ENCODE data around the gene ATL2. TPM values are rescaled to one million over a fixed set of nuclear protein-coding genes. Genes with fewer than 3 reads are reported as not detected.

ATL2 gene
- total and polyA plus RNA-seq, 2 of the 8 experiments (the other 6 are each of a cell fraction or from before 2014, with no cell fraction given), result 38.8 to 84.6 TPM

DNA sequence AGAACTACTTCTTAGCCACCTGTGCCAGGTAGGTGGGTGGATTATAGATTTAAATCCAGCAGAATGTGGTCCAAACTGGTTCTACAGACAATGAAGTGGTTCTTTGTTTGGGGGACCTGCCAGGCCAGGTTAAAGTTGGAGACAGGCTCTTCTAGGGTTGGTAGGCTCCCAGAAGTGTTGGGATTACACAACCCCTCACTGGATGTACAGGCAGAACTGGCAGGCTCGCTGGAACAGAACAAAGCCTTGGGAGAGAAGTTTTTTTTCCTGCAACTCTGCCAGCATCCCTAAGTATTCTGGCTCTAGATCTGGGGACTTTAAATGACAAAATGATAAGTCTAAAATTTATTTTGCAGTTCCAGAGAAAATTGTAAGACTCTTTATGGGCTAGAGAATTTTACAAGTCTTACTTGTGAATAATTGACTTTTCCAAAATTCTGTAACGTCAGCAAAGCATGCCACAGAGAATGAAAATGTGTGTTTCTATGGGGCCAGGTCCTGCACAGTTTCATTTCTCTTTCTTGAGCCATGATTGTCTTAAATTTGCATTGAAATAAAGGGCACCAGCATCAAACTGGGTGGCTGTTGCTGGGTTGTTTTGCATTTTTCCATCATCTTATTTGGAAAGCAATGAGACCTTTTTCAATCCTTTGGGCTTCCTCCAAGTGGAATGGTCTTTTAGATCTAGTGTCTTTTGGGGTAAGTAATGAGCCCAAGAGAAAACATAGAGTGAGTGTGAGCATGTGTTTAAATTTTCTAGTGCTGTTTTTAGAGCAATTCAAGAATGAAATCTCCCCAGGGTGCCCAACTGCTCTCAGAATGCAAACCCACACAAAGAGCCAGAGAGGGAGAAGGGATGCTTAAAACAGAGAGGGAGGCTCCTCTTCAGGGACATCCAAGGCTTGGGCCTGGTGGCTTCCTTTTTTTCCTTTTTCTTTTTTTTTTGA, 32.4 kb upstream of the ATL2 start:
- Histone ChIP-seq H3K36me3 (ENCODE audit: control insufficient read depth in 2 of 4, insufficient read depth in 4 of 4, low read length in 3 of 4) (no peaks in the 10 kb centered on the region), H2BK5ac (ENCODE audit: low read depth, low read length) (no peak overlapping the region), H3K4me2 (ENCODE audit: insufficient read depth in 1 of 2, low read depth in 2 of 2, low read length in 2 of 2) (no peak overlapping the region; a peak in 1 of 4 replicates), H2BK20ac (ENCODE audit: low read length) (no peak overlapping the region; the same call in 1 of the 2 replicates), H3K56ac (replicated peaks; ENCODE audit: insufficient read length, low read depth, low read length) (no peak overlapping the region), H3K9me3 (ENCODE audit: insufficient read depth in 2 of 2, low read depth in 1 of 2, low read length in 1 of 2) (peaks cover 17 to 22% of the 10 kb centered on the region in 2 experiments), H3K23me2 (ENCODE audit: low read depth, low read length) (no peaks in the 10 kb centered on the region), H4K8ac (ENCODE audit: extremely low read depth, insufficient read depth, low read length) (peak overlapping the region; percentile 36), H3K79me2 (ENCODE audit: control insufficient read depth in 1 of 2, insufficient read depth in 2 of 2, low read length in 2 of 2) (no peaks in the 10 kb centered on the region), H2BK12ac (ENCODE audit: low read depth, low read length) (no peak overlapping the region), H3K27ac (ENCODE audit: low read depth, low read length) (no peak overlapping the region), H3K14ac (ENCODE audit: insufficient read length) (no peak overlapping the region), H2BK120ac (replicated peaks; ENCODE audit: low read depth, low read length) (no peak overlapping the region), H4K91ac (replicated peaks; ENCODE audit: insufficient read length, low read length) (peak overlapping the region; percentile 2), H3K79me1 (ENCODE audit: low read depth, low read length) (no peaks in the 10 kb centered on the region), H3K27me3 (replicated peaks in 1 of 4; ENCODE audit: control insufficient read depth in 3 of 4, extremely low read depth in 1 of 4, insufficient read depth in 3 of 4, low read length in 3 of 4) (no peaks in the 10 kb centered on the region), H2AFZ (ENCODE audit: low read length) (no peak overlapping the region), H2AK5ac (ENCODE audit: low read depth, low read length) (no peak overlapping the region), H2BK15ac (ENCODE audit: low read length) (no peak overlapping the region), H3K4ac (replicated peaks; ENCODE audit: insufficient read length, low read depth, low read length) (no peak overlapping the region), H3K4me1 (replicated peaks in 1 of 4; ENCODE audit: control insufficient read depth in 3 of 4, insufficient read depth in 4 of 4, low read length in 3 of 4) (peaks cover 2 to 16% (median 7%) of the 10 kb centered on the region in 4 experiments; a peak in 5 of 7 replicates), H3K9ac (replicated peaks in 1 of 4; ENCODE audit: extremely low read depth in 1 of 4, low read depth in 3 of 4, low read length in 3 of 4) (no peak overlapping the region), H3K4me3 (ENCODE audit: extremely low read depth in 1 of 4, insufficient read depth in 2 of 4, low read depth in 3 of 4, low read length in 4 of 4) (no peak overlapping the region), H4K5ac (ENCODE audit: insufficient read length, low read depth, low read length) (no peak overlapping the region), H3K23ac (ENCODE audit: insufficient read length) (no peak overlapping the region), H3K18ac (ENCODE audit: extremely low read depth, low read length) (no peak overlapping the region; the same call in 1 of the 2 replicates), H4K20me1 (replicated peaks in 1 of 2; ENCODE audit: control insufficient read depth in 1 of 2, insufficient read depth in 2 of 2, low read length in 2 of 2) (no peaks in the 10 kb centered on the region)
- no peak for TF ChIP-seq RNF2 (IDR thresholded peaks at IDR 0.05; ENCODE audit: borderline replicate concordance, low read depth, low read length, missing control alignments, poor library complexity, severe bottlenecking)
- no peak for TF ChIP-seq EZH2 (IDR thresholded peaks at IDR 0.05; ENCODE audit: low read depth, low read length, severe bottlenecking)
- no peak for TF ChIP-seq CEBPB (IDR thresholded peaks at IDR 0.05; ENCODE audit: low read depth, low read length)
- no peak for TF ChIP-seq SP2 (IDR thresholded peaks at IDR 0.05; ENCODE audit: low read length)
- no peak for FAIRE-seq
- DNase-seq (ENCODE audit: low read depth in 1 of 2, low spot score in 2 of 2), result no peak
- CTCF ChIA-PET (ENCODE audit: partially characterized antibody), result no interaction called here
- POLR2A ChIA-PET (ENCODE audit: partially characterized antibody), result no interaction called here
- 72% methylated on average over 2 of the region's 2 CpGs; no CpG with 5 or more reads in 1 of the 2 experiments for WGBS, 2 experiments (ENCODE audit: extremely low coverage in 1 of 2, insufficient coverage in 1 of 2, insufficient read length in 1 of 2, insufficient replicate concordance in 2 of 2, low coverage in 1 of 2, low lambda C conversion rate in 2 of 2, missing lambda C conversion rate in 1 of 2)

Data from H1 (cell line).